ENCODE results near the gene MORN5.

Gene MORN5

GRCh38 chr9:122119721-122120120, 40.0 kb upstream of the MORN5 start:
- DNase-seq (ENCODE audit: low read depth, low spot score) = no peak
- in situ Hi-C loops (cut with HindIII; ENCODE audit: low sequenced_read_pairs) = loop anchor here (10.0 kb wide), 1 partner anchor 235 kb away; no protein-coding TSS in a partner anchor
- TF ChIP-seq, protein P1, sequence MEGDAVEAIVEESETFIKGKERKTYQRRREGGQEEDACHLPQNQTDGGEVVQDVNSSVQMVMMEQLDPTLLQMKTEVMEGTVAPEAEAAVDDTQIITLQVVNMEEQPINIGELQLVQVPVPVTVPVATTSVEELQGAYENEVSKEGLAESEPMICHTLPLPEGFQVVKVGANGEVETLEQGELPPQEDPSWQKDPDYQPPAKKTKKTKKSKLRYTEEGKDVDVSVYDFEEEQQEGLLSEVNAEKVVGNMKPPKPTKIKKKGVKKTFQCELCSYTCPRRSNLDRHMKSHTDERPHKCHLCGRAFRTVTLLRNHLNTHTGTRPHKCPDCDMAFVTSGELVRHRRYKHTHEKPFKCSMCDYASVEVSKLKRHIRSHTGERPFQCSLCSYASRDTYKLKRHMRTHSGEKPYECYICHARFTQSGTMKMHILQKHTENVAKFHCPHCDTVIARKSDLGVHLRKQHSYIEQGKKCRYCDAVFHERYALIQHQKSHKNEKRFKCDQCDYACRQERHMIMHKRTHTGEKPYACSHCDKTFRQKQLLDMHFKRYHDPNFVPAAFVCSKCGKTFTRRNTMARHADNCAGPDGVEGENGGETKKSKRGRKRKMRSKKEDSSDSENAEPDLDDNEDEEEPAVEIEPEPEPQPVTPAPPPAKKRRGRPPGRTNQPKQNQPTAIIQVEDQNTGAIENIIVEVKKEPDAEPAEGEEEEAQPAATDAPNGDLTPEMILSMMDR (IDR thresholded peaks at IDR 0.05; ENCODE audit: low read depth, low read length) = no peak
- H3K4me3 ChIP-seq (ENCODE audit: low read depth, low read length) = no peak overlapping the region

DNA sequence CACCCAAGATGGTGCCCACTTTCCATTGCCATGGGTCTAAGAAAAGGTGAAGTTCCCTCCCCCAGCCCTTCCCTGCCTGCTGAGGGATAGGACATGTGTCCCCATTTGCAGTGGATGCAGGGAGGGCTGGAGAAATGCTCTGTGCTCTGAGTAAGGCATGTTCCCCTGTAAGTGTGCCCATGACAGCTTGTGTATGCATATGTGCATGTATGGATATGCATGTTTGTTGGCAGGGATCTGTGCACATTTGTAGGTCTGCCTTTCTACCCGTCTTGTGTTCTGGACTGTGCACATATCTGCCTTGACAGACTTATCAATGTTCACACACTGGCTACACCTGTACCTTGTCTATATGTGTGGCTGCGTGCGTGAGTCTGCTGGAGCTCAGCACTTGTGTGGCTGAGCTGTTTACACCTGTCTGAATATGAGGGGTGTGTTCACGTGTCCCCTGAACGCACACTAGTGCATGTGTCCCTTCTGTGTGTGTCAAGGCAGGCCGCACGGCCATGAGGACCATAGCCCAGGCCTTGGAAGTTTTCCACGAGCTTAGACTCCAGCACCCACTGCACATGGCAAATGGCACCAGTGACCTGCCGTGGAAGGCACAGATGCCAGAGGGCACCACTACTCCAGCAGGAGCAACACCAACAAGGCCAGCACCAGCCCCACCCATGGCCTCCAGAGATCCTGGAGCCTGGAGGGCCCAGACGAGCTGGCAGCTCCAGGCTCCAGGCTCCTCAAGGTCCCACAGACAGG, 39.2 kb upstream of the MORN5 start:
- TF ChIP-seq, protein P1 (IDR thresholded peaks at IDR 0.05; ENCODE audit: low read depth, low read length) = no peak
- in situ Hi-C loops (cut with HindIII; ENCODE audit: low sequenced_read_pairs) = loop anchor here (10.0 kb wide), 1 partner anchor 234 kb away; no protein-coding TSS in a partner anchor
- DNase-seq (ENCODE audit: low read depth, low spot score) = no peak
- no peak overlapping the region for H3K4me3 ChIP-seq (ENCODE audit: low read depth, low read length)

DNA sequence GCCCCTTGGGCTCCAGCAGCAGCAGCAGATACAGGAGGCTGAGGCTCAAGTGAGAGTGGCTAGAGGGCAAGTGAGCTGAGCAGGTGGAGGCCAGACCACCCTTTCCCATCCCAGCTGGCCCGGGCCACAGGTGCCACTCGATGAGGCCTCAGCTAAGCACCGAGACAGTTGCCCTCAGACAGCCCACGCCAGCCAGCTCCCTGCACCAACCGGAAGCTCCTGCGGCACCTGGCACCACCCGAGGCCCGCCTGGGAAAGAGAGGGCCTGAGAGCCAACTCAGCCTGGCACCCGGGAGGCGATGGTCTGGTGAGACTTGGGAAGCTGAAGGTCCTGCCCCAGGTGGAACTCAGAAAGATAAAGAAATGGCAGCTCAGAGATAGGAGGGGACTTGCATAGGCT, 38.3 kb upstream of the MORN5 start:
- DNase-seq (ENCODE audit: low read depth, low spot score) = no peak
- H3K4me3 ChIP-seq (ENCODE audit: low read depth, low read length) = no peak overlapping the region
- TF ChIP-seq, protein P1 (IDR thresholded peaks at IDR 0.05; ENCODE audit: low read depth, low read length) = no peak
- in situ Hi-C loops (cut with HindIII; ENCODE audit: low sequenced_read_pairs) = loop anchor here (10.0 kb wide), 1 partner anchor 233 kb away; no protein-coding TSS in a partner anchor

DNA sequence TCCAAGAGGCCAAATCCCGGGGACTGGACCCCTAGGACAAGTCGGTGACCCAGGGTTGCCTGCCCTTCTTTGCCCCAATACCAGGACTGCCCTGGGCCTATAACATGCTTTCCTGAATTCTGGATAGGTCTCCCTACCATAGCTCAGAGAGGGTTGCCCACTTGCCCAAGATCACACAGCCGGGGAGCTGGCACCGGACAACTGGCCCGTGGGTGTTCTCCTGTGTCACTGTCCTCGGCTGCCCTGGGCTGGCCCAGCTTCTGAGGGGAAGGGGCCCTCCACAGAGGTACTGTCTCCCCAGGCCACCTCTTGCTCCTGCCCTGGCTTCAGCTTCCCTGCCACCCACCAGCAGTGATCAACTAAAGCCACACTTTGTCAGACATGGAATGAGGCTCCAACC, 37.8 kb upstream of the MORN5 start:
- TF ChIP-seq, protein P1 (IDR thresholded peaks at IDR 0.05; ENCODE audit: low read depth, low read length) = no peak
- in situ Hi-C loops (cut with HindIII; ENCODE audit: low sequenced_read_pairs) = loop anchor here (10.0 kb wide), 1 partner anchor 233 kb away; no protein-coding TSS in a partner anchor
- no peak for DNase-seq (ENCODE audit: low read depth, low spot score)
- H3K4me3 ChIP-seq (ENCODE audit: low read depth, low read length) = no peak overlapping the region

- TF ChIP-seq, protein P1 (IDR thresholded peaks at IDR 0.05; ENCODE audit: low read depth, low read length) = no peak
- no peak overlapping the region for H3K4me3 ChIP-seq (ENCODE audit: low read depth, low read length)
- in situ Hi-C loops (cut with HindIII; ENCODE audit: low sequenced_read_pairs) = loop anchor here (10.0 kb wide), 1 partner anchor 232 kb away; no protein-coding TSS in a partner anchor
- no peak for DNase-seq (ENCODE audit: low read depth, low spot score)
Measured at GRCh38 chr9:122122468-122122867, 37.2 kb upstream of the MORN5 start.

GRCh38 chr9:122122903-122123632, 36.6 kb upstream of the MORN5 start:
- in situ Hi-C loops (cut with HindIII; ENCODE audit: low sequenced_read_pairs) = loop anchor here (10.0 kb wide), 1 partner anchor 232 kb away; no protein-coding TSS in a partner anchor
- peak; percentile 67 for DNase-seq (ENCODE audit: low read depth, low spot score)

More at GRCh38 chr9:122122903-122123632, 36.6 kb upstream of the MORN5 start:
- no peak overlapping the region for H3K4me3 ChIP-seq (ENCODE audit: low read depth, low read length)
- TF ChIP-seq, protein P1 (IDR thresholded peaks at IDR 0.05; ENCODE audit: low read depth, low read length) = peak; percentile 100
